Prostate gland (tissue), 2 donors: Measurements from ENCODE around the gene ERP27. TPM values are rescaled to one million over a fixed set of nuclear protein-coding genes. Genes with fewer than 3 reads are reported as not detected.

Source experiments
- DNase-seq: peaks from one replicate; pipeline ENCODE4 v3.0.0-alpha.2; 2019; ENCODE audit warnings: low spot score
- H3K27ac ChIP-seq, 2 donors: fragments of 200-600 bp; sonication (generic); 2 replicates each; pipeline ENCODE4 v1.5.1; 2017 to 2019
- H3K27me3 ChIP-seq: fragments of 200-600 bp; sonication (generic); replicated peaks from 2 replicates; pipeline ENCODE4 v1.5.1; 2019; ENCODE audit not compliant: insufficient read depth
- H3K36me3 ChIP-seq, 2 donors: fragments of 200-600 bp; sonication (generic); 1 replicate in 1 of 2; 2 replicates in 1 of 2; pipeline versions ENCODE4 v1.5.1 to v1.8.1; 2017 to 2019
- H3K4me1 ChIP-seq: fragments of 200-600 bp; sonication (generic); replicated peaks from 2 replicates; pipeline ENCODE4 v1.5.1; 2019
- H3K4me3 ChIP-seq, 2 donors: fragments of 200-600 bp; sonication (generic); 2 replicates each; pipeline ENCODE4 v1.5.1; 2017 to 2019
- H3K9me3 ChIP-seq: fragments of 200-600 bp; sonication (generic); 2 replicates; pipeline ENCODE4 v1.5.1; 2017
- CTCF ChIP-seq, 4 experiments: fragments of 200-600 bp in 2 of 4; fragments of 450-650 bp in 2 of 4; sonication (generic) in 2 of 4; IDR thresholded peaks; 1 replicate in 3 of 4; 2 replicates in 1 of 4; pipeline ENCODE4 v1.5.1; 2016 to 2019; ENCODE audit warnings: antibody characterized with exemption in 4 of 4, mild to moderate bottlenecking in 2 of 4, moderate library complexity in 2 of 4
- POLR2A ChIP-seq: fragments of 450-650 bp; IDR thresholded peaks from one replicate; pipeline ENCODE4 v1.6.1; 2016; ENCODE audit warnings: antibody characterized with exemption, mild to moderate bottlenecking
- POLR2AphosphoS5 ChIP-seq: sonication (generic); formaldehyde crosslinking; IDR thresholded peaks from one replicate; pipeline ENCODE4 v1.6.1; 2017; ENCODE audit warnings: antibody characterized with exemption
- whole genome bisulfite sequencing: methylation state at CpG from one replicate; pipeline ENCODE4 v1.1.5; 2018; 5-methylcytosine and 5-hydroxymethylcytosine counted together
- intact Hi-C: fragments of 100-400 bp; cut with DNase I; formaldehyde crosslinking; loops from one replicate; pipeline ENCODE4 v1.14.2; 2022
- total RNA-seq, 2 donors: library from RNA; depleted of rRNA; stranded (reverse); fragments of >200 nt; gene quantifications; one replicate each; pipeline ENCODE4 v1.1.0, GENCODE V29; 2016

The ERP27 gene
- total RNA-seq, 2 donors from 2014 or later: 0.57 to 2.3 TPM

GRCh38 chr12:14911131-14911530 lies 27.2 kb downstream of the ERP27 start:
- no peak for DNase-seq
- no peak overlapping the region for H3K27ac ChIP-seq
- WGBS: 37% methylated on average over 2 of the region's 2 CpGs

GRCh38 chr12:14910090-14910915 lies 28.0 kb downstream of the ERP27 start:
- Histone ChIP-seq H3K27me3 (no peaks in the 10 kb centered on the region), H3K27ac (no peak overlapping the region), H3K36me3 (no peaks in the 10 kb centered on the region), H3K9me3 (no peaks in the 10 kb centered on the region), H3K4me1 (no peaks in the 10 kb centered on the region), H3K4me3 (no peak overlapping the region)
- intact Hi-C loops: no loop called here
- TF ChIP-seq POLR2A (no peak), POLR2AphosphoS5 (no peak), CTCF (IDR thresholded peaks at IDR 0.05) (no peak)
- no peak for DNase-seq
- WGBS: 83% methylated on average over 5 of the region's 5 CpGs

More at GRCh38 chr12:14911131-14911530, 27.2 kb downstream of the ERP27 start:
- H3K4me1 ChIP-seq: no peaks in the 10 kb centered on the region
- TF ChIP-seq CTCF (IDR thresholded peaks at IDR 0.05): no peak
- no peak for TF ChIP-seq POLR2AphosphoS5
- TF ChIP-seq POLR2A: no peak
- no peaks in the 10 kb centered on the region for H3K27me3 ChIP-seq
- no peaks in the 10 kb centered on the region for H3K36me3 ChIP-seq
- H3K4me3 ChIP-seq: no peak overlapping the region
- intact Hi-C loops: no loop called here
- no peaks in the 10 kb centered on the region for H3K9me3 ChIP-seq

GRCh38 chr12:14907953-14908352 lies 30.4 kb downstream of the ERP27 start:
- no peak for DNase-seq
- Histone ChIP-seq H3K4me1 (no peaks in the 10 kb centered on the region), H3K27ac (no peak overlapping the region), H3K9me3 (no peaks in the 10 kb centered on the region), H3K36me3 (no peaks in the 10 kb centered on the region), H3K4me3 (no peak overlapping the region), H3K27me3 (no peaks in the 10 kb centered on the region)
- TF ChIP-seq CTCF (IDR thresholded peaks at IDR 0.05) (no peak), POLR2A (no peak), POLR2AphosphoS5 (no peak)
- 100% methylated on average over 1 of the region's 1 CpG for WGBS
- intact Hi-C loops: no loop called here

- Histone ChIP-seq H3K36me3 (no peaks in the 10 kb centered on the region), H3K9me3 (no peaks in the 10 kb centered on the region), H3K27me3 (no peaks in the 10 kb centered on the region), H3K27ac (no peak overlapping the region), H3K4me3 (no peak overlapping the region), H3K4me1 (no peaks in the 10 kb centered on the region)
- WGBS: 74% methylated on average over 5 of the region's 5 CpGs
- TF ChIP-seq POLR2A (no peak), POLR2AphosphoS5 (no peak), CTCF (IDR thresholded peaks at IDR 0.05) (no peak)
- DNase-seq: no peak
- intact Hi-C loops: no loop called here
These were observed 32.2 kb downstream of the ERP27 start for GRCh38 chr12:14906114-14906513.
